SKM-1 treated with dmso at 0.1 percent for 144 hours (cell line): ENCODE results near the gene LIMS1.
"Not testable (repeated sequence)": the region's sequence is repeated elsewhere in the genome, so short reads cannot be mapped to it uniquely, and the experiment has no call there.

Experiments used
- DNase-seq: peaks from one replicate; lab custom pipeline; 2025; ENCODE audit not compliant: unreplicated experiment; lab: John Stamatoyannopoulos, UW

The LIMS1 gene

DNA sequence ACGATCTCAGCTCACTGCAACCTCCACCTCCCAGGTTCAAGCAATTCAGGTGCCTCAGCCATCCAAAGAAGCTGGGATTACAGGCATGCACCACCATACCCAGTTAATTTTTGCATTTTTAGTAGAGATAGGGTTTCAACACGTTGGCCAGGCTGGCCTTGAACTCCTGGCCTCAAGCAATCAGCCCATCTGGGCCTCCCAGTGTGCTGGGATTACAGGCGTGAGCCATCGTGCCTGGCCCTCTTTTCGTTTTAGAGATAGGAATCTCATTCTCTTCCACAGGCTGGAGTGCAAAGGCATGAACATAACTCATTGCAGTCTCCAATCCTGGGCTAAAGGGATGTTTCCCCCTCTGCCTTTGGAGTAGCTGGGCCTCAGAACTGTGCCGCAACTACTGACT lies 182.7 kb downstream of the LIMS1 start:
- not testable (repeated sequence) for DNase-seq

DNA sequence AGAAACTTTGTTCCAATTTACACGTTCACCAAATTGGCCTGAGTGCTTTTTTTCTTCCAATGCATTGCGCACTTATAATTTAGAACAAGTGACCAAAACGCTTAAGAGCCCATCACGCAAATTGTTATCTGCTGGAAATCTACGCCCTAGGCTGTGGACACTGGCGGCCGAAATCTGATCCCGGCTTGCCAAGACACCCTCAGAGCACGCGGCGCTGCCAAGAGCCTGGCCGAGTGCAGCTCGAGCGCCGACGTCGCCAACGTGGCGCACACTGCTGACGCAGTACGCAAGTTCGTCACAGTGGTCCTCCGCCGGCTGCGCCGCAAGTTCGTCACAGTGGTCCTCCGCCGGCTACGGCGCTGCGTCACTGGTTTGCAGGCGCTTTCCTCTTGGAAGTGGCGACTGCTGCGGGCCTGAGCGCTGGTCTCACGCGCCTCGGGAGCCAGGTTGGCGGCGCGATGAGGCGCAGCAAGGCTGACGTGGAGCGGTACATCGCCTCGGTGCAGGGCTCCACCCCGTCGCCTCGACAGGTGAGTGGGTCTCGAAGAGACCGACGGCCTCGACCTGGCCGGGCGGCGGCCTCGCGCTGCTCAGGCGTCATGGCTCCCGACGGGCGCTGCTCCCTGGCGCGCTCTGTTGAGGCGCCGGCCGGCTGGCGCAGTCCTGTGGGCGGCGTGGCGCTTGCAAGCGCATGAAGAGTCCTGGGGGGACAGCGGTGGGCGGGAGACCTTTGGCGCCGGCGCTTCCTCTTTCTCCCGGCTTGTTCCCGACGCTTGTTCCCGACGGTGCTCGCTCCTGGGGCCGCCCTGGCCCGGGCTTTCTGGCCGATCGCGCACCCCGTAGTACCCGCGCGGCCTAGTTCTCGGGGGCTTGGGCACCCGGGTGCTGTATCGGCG lies 185.1 kb downstream of the LIMS1 start, which contains the start of gene RANBP2:
Gene RANBP2 (plus strand): TSS at position 334 of the 896 bp plus-strand sequence. CDS start 125 bp downstream, at position 459.
- DNase-seq = peak; percentile 92

DNA sequence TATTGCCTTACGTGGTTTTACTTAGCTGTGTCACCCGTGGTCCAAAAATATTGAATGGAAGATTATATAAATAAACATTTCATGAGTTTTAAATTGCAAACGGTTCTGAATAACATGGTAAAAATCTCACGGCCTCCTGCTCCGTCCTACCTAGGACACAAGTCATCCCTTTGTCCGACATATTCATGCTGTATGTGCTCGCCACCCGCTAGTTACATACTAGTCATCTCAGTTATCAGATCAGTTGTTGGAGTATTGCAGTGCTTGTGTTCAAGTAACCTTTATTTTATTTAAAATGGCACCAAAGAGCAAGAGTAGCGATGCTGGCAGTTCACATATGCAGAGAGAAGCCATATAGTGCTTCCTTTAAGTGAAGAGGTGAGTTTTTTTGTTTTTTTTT lies 191.8 kb downstream of the LIMS1 start:
- DNase-seq = not testable (repeated sequence)

- DNase-seq = not testable (repeated sequence)
These were observed 200.4 kb downstream of the LIMS1 start for GRCh38 chr2:108734656-108735055.
